Pancreas (tissue), 10 donors: ENCODE measurements around the gene GOLPH3. TPM values are rescaled to one million over a fixed set of nuclear protein-coding genes. Genes with fewer than 3 reads are reported as not detected.
"Not testable (repeated sequence)": the region's sequence is repeated elsewhere in the genome, so short reads cannot be mapped to it uniquely, and the experiment has no call there.

Experiments used
- ATAC-seq, 4 donors: fragments of 200-7000 bp; cut with Tn5 transposase; one replicate each; pipeline versions ENCODE4 v1.8.0 to v1.9.1; 2020; ENCODE audit warnings: mild to moderate bottlenecking in 4 of 4, moderate library complexity in 4 of 4
- DNase-seq, 6 donors: peaks; one replicate each; pipeline ENCODE4 v3.0.0-alpha.2; 2020
- FAIRE-seq: peaks from 2 replicates; lab custom pipeline; 2012; peaks lifted over from hg19 to GRCh38; lab: Jason Lieb, UNC
- H3K27ac ChIP-seq, 4 donors: fragments of 200-600 bp; sonication (generic); 1 replicate in 3 of 4; 2 replicates in 1 of 4; pipeline versions ENCODE4 v1.5.0 to v1.8.0; 2020
- H3K27me3 ChIP-seq, 4 donors: fragments of 200-600 bp; one replicate each; pipeline ENCODE4 v1.8.0; 2021
- H3K36me3 ChIP-seq, 3 donors: fragments of 200-600 bp; sonication (generic) in 1 of 3; one replicate each; pipeline versions ENCODE4 v1.5.0 to v1.8.0; 2020 to 2021
- H3K4me1 ChIP-seq, 3 donors: fragments of 200-600 bp; one replicate each; pipeline ENCODE4 v1.8.0; 2021
- H3K4me3 ChIP-seq, 4 donors: fragments of 200-600 bp; sonication (generic) in 2 of 4; one replicate each; pipeline versions ENCODE4 v1.5.0 to v1.8.0; 2020 to 2021
- H3K9me3 ChIP-seq, 4 donors: fragments of 200-600 bp; one replicate each; pipeline ENCODE4 v1.8.0; 2021
- WGBS, 2 donors: extraction: QIAGEN DNeasy Blood & Tissue Kit; methylation state at CpG; one replicate each; pipeline ENCODE4 v1.1.7; 2013; 5-methylcytosine and 5-hydroxymethylcytosine counted together
- intact Hi-C, 3 donors: fragments of 100-400 bp; cut with DNase I; formaldehyde crosslinking; loops; one replicate each; pipeline versions ENCODE4 v1.11.1 to v1.14.2; 2022
- polyA plus RNA-seq, 2 donors: library from polyadenylated mRNA; stranded (reverse); fragments of 200-250 nt; gene quantifications; one replicate each; pipeline ENCODE4 v1.2.3, GENCODE V29; 2013
- total RNA-seq, 6 donors: library from RNA; stranded (reverse); fragmentation: NEBNext Ultra II Directional in 4 of 6; extraction: Animal tissue kit (Norgen Biotek cat#: 25700) in 4 of 6; gene quantifications; one replicate each; pipeline versions ENCODE4 v1.2.1 to v1.2.4, GENCODE V29; 2021 to 2023
- TF ChIP-seq, protein P1 (sequence below), 4 donors: fragments of 200-600 bp; sonication (generic) in 3 of 4; IDR thresholded peaks; one replicate each; pipeline versions ENCODE4 v1.5.0 to v1.8.0; 2021; ENCODE audit warnings: antibody characterized with exemption in 4 of 4
- donor health status: healthy with polysubstance abuse.
- donor health status: DM: no; HTN: no; CAD: no; lungs with moderate emphysema.
- donor health status: DM: no; HTN: no; CAD: no.
- donor health status: control.
- donor health status: control.
- donor health status: Bipolar disorder and iron deficiency.
- donor health status: DM: yes; HTN: yes; CAD: no.
- donor health status: DM: no; HTN: no; CAD: no.
- donor health status: DM: no; HTN: no; CAD: no.
- donor health status: DM: yes; HTN: yes; CAD: no.

The GOLPH3 gene
- total and polyA plus RNA-seq, 8 donors = 19.9 to 67.0 (median 45.0) TPM

DNA sequence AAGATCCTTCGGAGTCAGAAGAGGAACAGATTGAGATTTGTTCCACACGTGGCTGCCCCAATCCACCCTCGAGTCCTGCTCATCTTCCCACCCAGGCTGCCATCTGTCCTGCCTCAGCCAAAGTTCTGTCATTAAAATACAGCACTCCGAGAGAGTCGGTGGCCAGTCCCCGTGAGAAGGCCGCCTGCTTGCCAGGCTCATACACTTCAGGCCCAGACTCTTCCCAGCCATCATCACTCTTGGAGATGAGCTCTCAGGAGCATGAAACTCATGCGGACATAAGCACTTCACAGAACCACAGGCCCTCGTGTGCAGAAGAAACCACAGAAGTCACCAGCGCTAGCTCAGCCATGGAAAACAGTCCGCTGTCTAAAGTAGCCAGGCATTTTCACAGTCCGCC lies 85.9 kb downstream of the GOLPH3 start:
- no peak for FAIRE-seq
- TF ChIP-seq, protein P1, sequence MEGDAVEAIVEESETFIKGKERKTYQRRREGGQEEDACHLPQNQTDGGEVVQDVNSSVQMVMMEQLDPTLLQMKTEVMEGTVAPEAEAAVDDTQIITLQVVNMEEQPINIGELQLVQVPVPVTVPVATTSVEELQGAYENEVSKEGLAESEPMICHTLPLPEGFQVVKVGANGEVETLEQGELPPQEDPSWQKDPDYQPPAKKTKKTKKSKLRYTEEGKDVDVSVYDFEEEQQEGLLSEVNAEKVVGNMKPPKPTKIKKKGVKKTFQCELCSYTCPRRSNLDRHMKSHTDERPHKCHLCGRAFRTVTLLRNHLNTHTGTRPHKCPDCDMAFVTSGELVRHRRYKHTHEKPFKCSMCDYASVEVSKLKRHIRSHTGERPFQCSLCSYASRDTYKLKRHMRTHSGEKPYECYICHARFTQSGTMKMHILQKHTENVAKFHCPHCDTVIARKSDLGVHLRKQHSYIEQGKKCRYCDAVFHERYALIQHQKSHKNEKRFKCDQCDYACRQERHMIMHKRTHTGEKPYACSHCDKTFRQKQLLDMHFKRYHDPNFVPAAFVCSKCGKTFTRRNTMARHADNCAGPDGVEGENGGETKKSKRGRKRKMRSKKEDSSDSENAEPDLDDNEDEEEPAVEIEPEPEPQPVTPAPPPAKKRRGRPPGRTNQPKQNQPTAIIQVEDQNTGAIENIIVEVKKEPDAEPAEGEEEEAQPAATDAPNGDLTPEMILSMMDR (IDR thresholded peaks at IDR 0.05) = no peak
- H3K4me1 ChIP-seq = no peaks in the 10 kb centered on the region
- H3K27me3 ChIP-seq = no peaks in the 10 kb centered on the region
- intact Hi-C loops = no loop called here
- H3K4me3 ChIP-seq = no peak overlapping the region
- no peak for ATAC-seq
- H3K27ac ChIP-seq = no peak overlapping the region
- H3K36me3 ChIP-seq = no peaks in the 10 kb centered on the region
- DNase-seq = no peak
- no peaks in the 10 kb centered on the region for H3K9me3 ChIP-seq
- WGBS, 2 donors = 86 to 88% methylated on average over 12 of the region's 12 CpGs

DNA sequence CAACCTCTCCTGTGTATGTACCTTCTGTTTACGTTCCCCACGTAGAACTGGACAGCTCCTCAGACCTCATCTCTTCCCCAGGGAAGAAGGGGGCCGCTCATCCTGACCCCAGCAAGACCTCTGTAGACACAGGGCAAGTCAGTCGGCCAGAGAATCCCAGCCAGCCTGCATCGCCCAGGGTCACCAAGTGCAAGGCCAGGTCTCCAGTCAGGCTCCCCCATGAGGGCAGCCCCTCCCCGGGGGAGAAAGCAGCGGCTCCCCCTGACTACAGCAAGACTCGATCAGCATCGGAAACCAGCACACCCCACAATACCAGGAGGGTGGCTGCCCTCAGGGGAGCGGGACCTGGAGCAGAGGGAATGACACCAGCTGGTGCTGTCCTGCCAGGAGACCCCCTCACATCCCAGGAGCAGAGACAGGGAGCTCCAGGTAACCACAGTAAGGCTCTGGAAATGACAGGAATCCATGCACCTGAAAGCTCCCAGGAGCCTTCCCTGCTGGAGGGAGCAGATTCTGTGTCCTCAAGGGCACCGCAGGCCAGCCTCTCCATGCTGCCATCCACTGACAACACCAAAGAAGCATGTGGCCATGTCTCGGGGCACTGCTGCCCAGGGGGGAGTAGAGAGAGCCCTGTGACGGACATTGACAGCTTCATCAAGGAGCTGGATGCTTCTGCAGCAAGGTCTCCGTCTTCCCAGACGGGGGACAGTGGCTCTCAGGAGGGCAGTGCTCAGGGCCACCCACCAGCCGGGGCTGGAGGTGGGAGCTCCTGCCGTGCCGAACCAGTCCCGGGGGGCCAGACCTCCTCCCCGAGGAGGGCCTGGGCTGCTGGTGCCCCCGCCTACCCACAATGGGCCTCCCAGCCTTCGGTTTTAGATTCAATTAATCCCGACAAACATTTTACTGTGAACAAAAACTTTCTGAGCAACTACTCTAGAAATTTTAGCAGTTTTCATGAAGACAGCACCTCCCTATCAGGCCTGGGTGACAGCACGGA lies 86.7 kb downstream of the GOLPH3 start:
- FAIRE-seq (no peak), DNase-seq (no peak), ATAC-seq (no peak)
- TF ChIP-seq, protein P1 (IDR thresholded peaks at IDR 0.05) = no peak
- no peak overlapping the region for H3K4me3 ChIP-seq
- 91 to 94% methylated on average over 24 of the region's 24 CpGs for WGBS, 2 donors
- H3K27me3 ChIP-seq = no peaks in the 10 kb centered on the region
- no peak overlapping the region for H3K27ac ChIP-seq
- H3K36me3 ChIP-seq = no peaks in the 10 kb centered on the region
- no peaks in the 10 kb centered on the region for H3K9me3 ChIP-seq
- intact Hi-C loops = no loop called here
- H3K4me1 ChIP-seq = no peaks in the 10 kb centered on the region

DNA sequence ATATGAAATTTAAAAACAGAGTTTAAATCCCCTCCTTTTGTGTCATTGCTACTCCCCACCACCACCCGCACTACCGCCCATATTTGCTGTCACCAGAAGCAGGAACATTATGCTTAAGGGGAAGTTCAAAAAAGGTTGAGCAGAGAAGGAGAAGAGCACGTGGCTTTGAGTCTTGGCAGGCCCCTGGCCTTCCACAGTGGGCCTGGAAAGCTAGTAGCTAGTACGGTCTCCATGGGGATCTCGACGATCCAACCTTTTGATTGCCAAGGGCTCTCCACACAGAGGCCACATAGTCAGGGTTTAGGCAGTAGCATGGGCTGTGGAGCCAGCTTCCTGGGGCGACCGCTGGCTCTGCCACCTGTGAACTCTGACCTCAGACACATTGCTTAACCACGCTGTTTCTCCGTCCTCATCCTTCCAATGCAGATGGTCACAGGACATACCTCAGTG lies 90.1 kb downstream of the GOLPH3 start:
- H3K4me3 ChIP-seq = no peak overlapping the region
- DNase-seq (no peak), FAIRE-seq (no peak), ATAC-seq (peak in 2 of 4 donors; percentile 8 to 20)
- intact Hi-C loops = no loop called here
- H3K4me1 ChIP-seq = no peaks in the 10 kb centered on the region
- no peaks in the 10 kb centered on the region for H3K27me3 ChIP-seq
- no peak overlapping the region for H3K27ac ChIP-seq
- no peaks in the 10 kb centered on the region for H3K9me3 ChIP-seq
- WGBS, 2 donors = 86 to 89% methylated on average over 10 of the region's 10 CpGs
- H3K36me3 ChIP-seq = no peaks in the 10 kb centered on the region
- TF ChIP-seq, protein P1 (IDR thresholded peaks at IDR 0.05) = no peak

DNA sequence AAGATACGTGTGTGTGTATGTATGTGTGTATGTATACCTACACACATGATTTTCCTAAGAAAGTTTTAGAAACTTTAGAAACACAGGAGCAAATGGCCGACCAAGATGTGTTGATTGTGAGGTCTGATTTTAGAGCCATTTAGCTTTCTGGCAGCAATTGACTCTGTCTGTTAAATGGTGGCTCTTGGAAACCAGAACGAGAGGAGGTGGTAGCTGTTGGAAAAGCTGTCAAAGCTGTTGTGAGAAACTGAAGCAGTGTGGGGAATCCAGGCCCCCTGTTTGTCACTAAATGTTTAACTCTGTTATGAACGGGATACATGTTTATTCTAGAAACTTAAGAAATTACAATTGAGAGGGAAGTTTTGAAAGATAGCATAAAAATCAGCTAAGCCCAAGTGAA lies 91.4 kb downstream of the GOLPH3 start:
- 63 to 73% methylated on average over 4 of the region's 4 CpGs for whole genome bisulfite sequencing, 2 donors
- no peaks in the 10 kb centered on the region for H3K27me3 ChIP-seq
- H3K9me3 ChIP-seq = no peaks in the 10 kb centered on the region
- intact Hi-C loops = no loop called here
- H3K4me3 ChIP-seq = no peak overlapping the region
- H3K4me1 ChIP-seq = no peaks in the 10 kb centered on the region
- H3K36me3 ChIP-seq = no peaks in the 10 kb centered on the region
- TF ChIP-seq, protein P1 (IDR thresholded peaks at IDR 0.05) = no peak
- DNase-seq = no peak
- FAIRE-seq = no peak
- no peak for ATAC-seq
- H3K27ac ChIP-seq = no peak overlapping the region

DNA sequence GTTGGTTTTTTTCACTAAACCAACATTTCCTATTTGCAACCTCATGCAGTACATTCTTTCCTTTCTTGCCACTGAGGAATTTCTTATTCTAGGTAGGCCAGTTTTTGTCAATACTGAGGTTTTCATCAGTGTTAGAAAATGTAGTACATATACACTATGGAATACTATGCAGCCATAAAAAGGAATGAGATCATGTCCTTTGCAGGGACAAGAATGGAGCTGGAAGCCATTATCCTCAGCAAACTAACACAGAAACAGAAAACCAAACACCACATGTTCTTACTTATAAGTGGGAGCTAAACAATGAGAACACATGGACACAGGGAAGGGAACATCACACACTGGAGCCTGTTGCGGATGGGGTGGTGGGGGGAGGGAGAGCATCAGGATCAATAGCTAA lies 93.6 kb downstream of the GOLPH3 start:
- DNase-seq, ATAC-seq, intact Hi-C loops: not testable (repeated sequence)

DNA sequence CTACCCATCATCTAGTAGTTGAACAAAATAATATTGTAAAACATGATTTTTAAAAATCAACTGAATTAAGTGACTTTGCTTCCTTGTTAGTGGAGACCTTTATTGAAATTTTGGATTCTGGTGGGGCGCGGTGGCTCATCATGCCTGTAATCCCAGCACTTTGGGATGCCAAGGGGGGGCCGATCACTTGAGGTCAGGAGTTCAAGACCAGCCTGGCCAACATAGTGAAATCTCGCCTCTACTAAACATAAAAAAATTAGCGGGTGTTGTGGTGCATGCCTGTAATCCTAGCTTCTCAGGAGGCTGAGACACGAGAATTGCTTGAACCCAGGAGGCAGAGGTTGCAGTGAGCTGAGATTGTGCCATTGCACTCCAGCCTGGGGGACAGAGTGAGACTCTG lies 95.3 kb downstream of the GOLPH3 start:
- ATAC-seq, FAIRE-seq, H3K36me3 ChIP-seq, H3K4me1 ChIP-seq, DNase-seq, H3K27me3 ChIP-seq, H3K4me3 ChIP-seq, H3K9me3 ChIP-seq, H3K27ac ChIP-seq: not testable (repeated sequence)
- whole genome bisulfite sequencing, 2 donors = 67 to 73% methylated on average over 6 of the region's 6 CpGs
- intact Hi-C loops = loop anchor here in 2 of 3 donors (10.0 kb wide), 2 partner anchors 254 to 504 kb away; no protein-coding TSS in a partner anchor

More for the DNA sequence above, 93.6 kb downstream of the GOLPH3 start:
- not testable (repeated sequence) for FAIRE-seq, H3K27ac ChIP-seq, H3K27me3 ChIP-seq, H3K36me3 ChIP-seq, H3K4me1 ChIP-seq, H3K4me3 ChIP-seq, H3K9me3 ChIP-seq
- WGBS, 2 donors = 100% methylated on average over 1 of the region's 1 CpG
